ENCODE results near the gene PPP1R12B. TPM values are rescaled to one million over a fixed set of nuclear protein-coding genes. Genes with fewer than 3 reads are reported as not detected.
A peak's percentile ranks its signal among the peaks of the same experiment; 100 is the strongest.
"Not testable (repeated sequence)": the region's sequence is repeated elsewhere in the genome, so short reads cannot be mapped to it uniquely, and the experiment has no call there.

PPP1R12B gene
- total RNA-seq, 2 donors from 2014 or later = 18.2 to 33.0 TPM

DNA sequence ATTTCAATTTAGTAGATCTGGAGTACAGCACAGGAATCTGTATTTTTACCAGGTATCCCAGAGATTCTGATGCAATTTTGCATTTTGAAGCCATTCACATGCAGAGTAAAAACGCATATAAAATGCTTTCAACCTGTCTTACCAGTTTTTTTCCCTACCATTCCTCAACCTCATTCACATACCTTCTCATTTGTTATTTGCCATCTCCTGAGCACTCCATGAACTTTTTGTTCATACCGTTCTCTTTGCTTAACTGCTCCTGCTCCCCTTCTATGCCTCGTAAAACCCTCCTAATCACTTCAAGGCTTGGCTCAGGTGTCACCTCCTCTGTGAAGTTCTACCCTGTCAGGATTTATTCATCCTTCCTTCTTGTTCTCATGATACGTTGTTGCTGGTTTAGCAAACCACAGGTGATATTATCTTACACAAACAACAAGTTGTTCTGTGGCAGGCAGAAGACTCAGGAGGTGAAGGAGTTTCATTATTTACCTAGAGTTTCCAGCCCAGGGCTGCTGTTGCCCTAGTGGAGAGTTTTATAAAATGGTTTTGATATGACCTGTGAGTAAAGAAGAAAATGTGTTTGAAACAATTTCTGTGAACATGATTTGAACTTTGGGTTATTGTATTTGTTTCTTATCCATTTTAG lies 31.5 kb downstream of the PPP1R12B start:
- WGBS, 2 donors = 16 to 19% methylated on average over 4 of the region's 4 CpGs
- H3K27ac ChIP-seq; ATAC-seq; H3K4me3 ChIP-seq; H3K27me3 ChIP-seq; intact Hi-C loops (cut with DNase I); H3K9me3 ChIP-seq; DNase-seq; H3K36me3 ChIP-seq (replicated peaks in 1 of 2; ENCODE audit: insufficient read depth in 1 of 2, low read depth in 2 of 2): not testable (repeated sequence)
- TF ChIP-seq, protein P1, sequence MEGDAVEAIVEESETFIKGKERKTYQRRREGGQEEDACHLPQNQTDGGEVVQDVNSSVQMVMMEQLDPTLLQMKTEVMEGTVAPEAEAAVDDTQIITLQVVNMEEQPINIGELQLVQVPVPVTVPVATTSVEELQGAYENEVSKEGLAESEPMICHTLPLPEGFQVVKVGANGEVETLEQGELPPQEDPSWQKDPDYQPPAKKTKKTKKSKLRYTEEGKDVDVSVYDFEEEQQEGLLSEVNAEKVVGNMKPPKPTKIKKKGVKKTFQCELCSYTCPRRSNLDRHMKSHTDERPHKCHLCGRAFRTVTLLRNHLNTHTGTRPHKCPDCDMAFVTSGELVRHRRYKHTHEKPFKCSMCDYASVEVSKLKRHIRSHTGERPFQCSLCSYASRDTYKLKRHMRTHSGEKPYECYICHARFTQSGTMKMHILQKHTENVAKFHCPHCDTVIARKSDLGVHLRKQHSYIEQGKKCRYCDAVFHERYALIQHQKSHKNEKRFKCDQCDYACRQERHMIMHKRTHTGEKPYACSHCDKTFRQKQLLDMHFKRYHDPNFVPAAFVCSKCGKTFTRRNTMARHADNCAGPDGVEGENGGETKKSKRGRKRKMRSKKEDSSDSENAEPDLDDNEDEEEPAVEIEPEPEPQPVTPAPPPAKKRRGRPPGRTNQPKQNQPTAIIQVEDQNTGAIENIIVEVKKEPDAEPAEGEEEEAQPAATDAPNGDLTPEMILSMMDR (IDR thresholded peaks at IDR 0.05) = peak in 6 of 7 experiments; percentile 9 to 25 (median 22)
- peaks cover 20% of the 10 kb centered on the region for H3K4me1 ChIP-seq

DNA sequence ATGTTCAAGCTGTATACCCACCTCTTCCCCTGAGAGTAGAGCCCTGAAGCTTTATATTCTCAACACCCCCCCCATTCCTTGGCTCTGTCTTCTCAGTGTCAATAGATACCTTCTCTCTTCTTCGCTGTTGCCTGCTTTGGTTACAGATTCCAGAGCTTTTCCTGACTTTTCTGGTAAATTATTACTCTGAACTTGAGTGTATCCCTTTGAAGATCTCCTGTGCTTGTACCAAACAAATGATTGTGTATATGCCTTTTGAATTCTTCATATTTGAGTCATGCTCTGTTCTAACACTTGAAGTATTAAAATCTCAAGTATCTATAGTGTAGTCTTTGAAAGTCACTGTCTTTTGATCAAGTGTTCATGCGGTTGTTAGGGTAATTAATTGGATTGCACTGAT lies 32.0 kb downstream of the PPP1R12B start:
- H3K36me3 ChIP-seq (replicated peaks in 1 of 2; ENCODE audit: insufficient read depth in 1 of 2, low read depth in 2 of 2); ATAC-seq; H3K27me3 ChIP-seq; H3K4me3 ChIP-seq; DNase-seq; intact Hi-C loops (cut with DNase I); H3K9me3 ChIP-seq; H3K27ac ChIP-seq: not testable (repeated sequence)
- H3K4me1 ChIP-seq = peaks cover 20% of the 10 kb centered on the region
- WGBS, 2 donors = 48 to 52% methylated on average over 2 of the region's 2 CpGs

GRCh38 chr1:202381867-202382266 lies 33.4 kb downstream of the PPP1R12B start:
- ATAC-seq; H3K27me3 ChIP-seq; H3K9me3 ChIP-seq; H3K4me3 ChIP-seq; H3K36me3 ChIP-seq (replicated peaks in 1 of 2; ENCODE audit: insufficient read depth in 1 of 2, low read depth in 2 of 2); intact Hi-C loops (cut with DNase I); DNase-seq; H3K27ac ChIP-seq: not testable (repeated sequence)
- 100% methylated on average over 4 of the region's 4 CpGs for WGBS, 2 donors
- peaks cover 20% of the 10 kb centered on the region for H3K4me1 ChIP-seq

DNA sequence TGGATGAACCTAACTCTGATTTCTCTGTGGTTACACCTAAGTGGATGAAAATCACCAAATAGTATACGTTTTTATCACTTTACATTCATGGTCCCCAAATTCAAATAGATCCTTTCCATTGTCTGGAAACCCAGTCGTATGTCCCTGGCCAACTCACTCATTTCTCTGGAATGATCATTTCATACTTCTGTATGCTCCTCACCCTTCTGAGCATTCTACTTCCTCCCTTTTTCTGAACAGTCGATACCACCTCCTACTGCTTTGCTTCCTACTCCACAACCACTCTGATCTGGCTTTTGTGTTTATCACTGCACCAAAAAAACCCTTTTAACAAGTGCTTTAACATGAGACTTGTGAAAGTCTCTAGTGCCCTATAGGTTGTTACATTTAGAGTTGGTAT lies 47.3 kb downstream of the PPP1R12B start:
- intact Hi-C loops (cut with DNase I); ATAC-seq: not testable (repeated sequence)

DNA sequence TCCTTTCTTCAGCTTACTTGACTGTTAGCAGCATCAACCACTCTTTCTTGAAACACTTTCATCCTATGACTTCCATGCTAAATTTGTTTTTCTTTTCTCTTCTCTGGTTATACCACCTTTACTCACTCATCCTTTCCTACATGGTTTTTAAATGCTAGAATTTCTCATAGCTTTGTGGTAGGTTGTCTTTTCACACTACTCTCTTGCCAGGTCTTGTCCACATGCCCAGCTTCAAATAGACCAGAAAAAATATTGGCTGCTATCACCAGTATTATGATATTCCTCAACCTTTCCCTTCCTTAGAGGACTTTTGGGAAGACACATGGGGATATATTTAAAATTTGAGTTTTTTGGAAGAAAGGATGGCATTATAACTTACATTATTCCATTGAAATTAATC lies 48.8 kb downstream of the PPP1R12B start:
- no peaks in the 10 kb centered on the region for H3K27me3 ChIP-seq
- no peak overlapping the region for H3K27ac ChIP-seq
- no peaks in the 10 kb centered on the region for H3K36me3 ChIP-seq (replicated peaks in 1 of 2; ENCODE audit: insufficient read depth in 1 of 2, low read depth in 2 of 2)
- no peaks in the 10 kb centered on the region for H3K9me3 ChIP-seq
- TF ChIP-seq, protein P1 (IDR thresholded peaks at IDR 0.05) = no peak
- TF ChIP-seq POLR2A (IDR thresholded peaks at IDR 0.05) = no peak
- H3K4me1 ChIP-seq = peaks cover 6% of the 10 kb centered on the region
- DNase-seq (no peak), ATAC-seq (no peak)
- intact Hi-C loops (cut with DNase I) = no loop called here
- no peak overlapping the region for H3K4me3 ChIP-seq

More for the DNA sequence above, 47.3 kb downstream of the PPP1R12B start:
- H3K36me3 ChIP-seq (replicated peaks in 1 of 2; ENCODE audit: insufficient read depth in 1 of 2, low read depth in 2 of 2); H3K27me3 ChIP-seq; H3K4me3 ChIP-seq; DNase-seq; H3K27ac ChIP-seq; H3K9me3 ChIP-seq; H3K4me1 ChIP-seq: not testable (repeated sequence)
- WGBS, 2 donors = 63 to 68% methylated on average over 3 of the region's 3 CpGs

- intact Hi-C loops (cut with DNase I); H3K4me1 ChIP-seq; H3K27me3 ChIP-seq; H3K4me3 ChIP-seq; H3K9me3 ChIP-seq; ATAC-seq; H3K27ac ChIP-seq; DNase-seq; H3K36me3 ChIP-seq (replicated peaks in 1 of 2; ENCODE audit: insufficient read depth in 1 of 2, low read depth in 2 of 2): not testable (repeated sequence)
- WGBS, 2 donors = 50 to 81% methylated on average over 1 of the region's 1 CpG
These were observed 49.9 kb downstream of the PPP1R12B start for GRCh38 chr1:202398439-202398838.

GRCh38 chr1:202401771-202402170 lies 53.3 kb downstream of the PPP1R12B start:
- H3K27me3 ChIP-seq = not testable (repeated sequence)
- WGBS, 2 donors = 36 to 83% methylated on average over 1 of the region's 1 CpG

GRCh38 chr1:202403381-202403780 lies 54.9 kb downstream of the PPP1R12B start:
- peak in 1 of 4 donors; percentile 6 for DNase-seq
- H3K27me3 ChIP-seq; H3K4me1 ChIP-seq; H3K36me3 ChIP-seq (replicated peaks in 1 of 2; ENCODE audit: insufficient read depth in 1 of 2, low read depth in 2 of 2); H3K9me3 ChIP-seq; H3K27ac ChIP-seq; ATAC-seq; H3K4me3 ChIP-seq; intact Hi-C loops (cut with DNase I): not testable (repeated sequence)
- WGBS, 2 donors = 57 to 72% methylated on average over 2 of the region's 2 CpGs

More at GRCh38 chr1:202401771-202402170, 53.3 kb downstream of the PPP1R12B start:
- ATAC-seq; DNase-seq; H3K4me1 ChIP-seq; H3K4me3 ChIP-seq; H3K9me3 ChIP-seq; intact Hi-C loops (cut with DNase I); H3K36me3 ChIP-seq (replicated peaks in 1 of 2; ENCODE audit: insufficient read depth in 1 of 2, low read depth in 2 of 2); H3K27ac ChIP-seq: not testable (repeated sequence)

Data from body of pancreas (tissue), 4 donors.